GM19455 (cell line): Measurements from ENCODE around the gene HIVEP3.

ENCODE experiments used
- ATAC-seq: cut with Tn5 transposase; IDR thresholded peaks from one replicate; pipeline ENCODE4 v1.9.1; 2021; ENCODE audit not compliant: unreplicated experiment

Gene HIVEP3

DNA sequence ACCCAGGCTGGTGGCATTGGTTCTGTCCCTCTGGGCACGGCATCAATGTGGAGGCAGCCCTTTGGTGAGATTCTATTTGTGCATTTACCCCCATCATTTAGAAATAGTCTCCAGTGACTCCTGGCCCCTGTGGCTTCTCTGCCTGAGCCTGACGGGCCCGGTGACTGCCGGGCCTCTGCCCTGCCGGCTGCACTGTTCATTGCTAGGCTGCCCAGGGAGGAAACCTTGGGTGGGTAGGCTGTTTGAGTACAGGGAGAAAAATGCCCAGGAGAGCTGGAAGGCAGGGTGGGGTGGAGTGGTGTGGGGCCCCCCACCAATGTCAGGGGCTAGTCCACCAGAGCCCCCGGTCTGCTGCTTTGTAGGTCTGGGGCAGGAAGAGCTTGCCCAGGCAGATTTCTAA is 410.9 kb downstream of the HIVEP3 start:
- no peak for ATAC-seq

DNA sequence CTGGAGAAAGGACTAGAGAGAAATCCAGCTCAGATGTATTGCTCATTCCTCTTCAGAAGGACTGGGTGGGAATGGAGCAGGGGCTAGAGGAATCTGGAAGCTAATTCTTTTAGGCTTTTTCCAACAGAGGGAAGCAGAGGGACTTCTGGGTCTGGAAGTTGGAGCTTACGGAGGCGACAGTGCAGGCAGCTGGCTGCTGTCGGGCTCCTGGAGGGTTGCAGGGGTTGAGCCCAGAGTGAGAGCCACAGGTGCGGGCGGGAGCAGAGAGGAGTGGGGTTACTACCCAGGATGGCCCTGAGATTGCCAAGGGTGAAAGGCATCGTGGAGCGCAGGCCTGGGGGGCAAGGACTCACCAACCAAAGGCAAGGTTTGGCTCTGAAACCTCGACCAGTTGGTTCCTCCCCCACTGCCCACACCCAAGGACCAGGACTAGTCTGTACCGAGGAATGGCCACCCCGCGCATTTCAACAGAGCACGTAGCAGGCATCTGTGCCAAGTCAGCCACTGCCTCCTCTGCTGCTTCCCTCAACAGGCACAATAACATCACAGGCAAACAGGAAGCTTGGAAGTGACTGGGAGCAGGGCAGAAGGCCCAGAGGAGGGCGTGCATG is 411.5 kb downstream of the HIVEP3 start:
- ATAC-seq, result no peak

DNA sequence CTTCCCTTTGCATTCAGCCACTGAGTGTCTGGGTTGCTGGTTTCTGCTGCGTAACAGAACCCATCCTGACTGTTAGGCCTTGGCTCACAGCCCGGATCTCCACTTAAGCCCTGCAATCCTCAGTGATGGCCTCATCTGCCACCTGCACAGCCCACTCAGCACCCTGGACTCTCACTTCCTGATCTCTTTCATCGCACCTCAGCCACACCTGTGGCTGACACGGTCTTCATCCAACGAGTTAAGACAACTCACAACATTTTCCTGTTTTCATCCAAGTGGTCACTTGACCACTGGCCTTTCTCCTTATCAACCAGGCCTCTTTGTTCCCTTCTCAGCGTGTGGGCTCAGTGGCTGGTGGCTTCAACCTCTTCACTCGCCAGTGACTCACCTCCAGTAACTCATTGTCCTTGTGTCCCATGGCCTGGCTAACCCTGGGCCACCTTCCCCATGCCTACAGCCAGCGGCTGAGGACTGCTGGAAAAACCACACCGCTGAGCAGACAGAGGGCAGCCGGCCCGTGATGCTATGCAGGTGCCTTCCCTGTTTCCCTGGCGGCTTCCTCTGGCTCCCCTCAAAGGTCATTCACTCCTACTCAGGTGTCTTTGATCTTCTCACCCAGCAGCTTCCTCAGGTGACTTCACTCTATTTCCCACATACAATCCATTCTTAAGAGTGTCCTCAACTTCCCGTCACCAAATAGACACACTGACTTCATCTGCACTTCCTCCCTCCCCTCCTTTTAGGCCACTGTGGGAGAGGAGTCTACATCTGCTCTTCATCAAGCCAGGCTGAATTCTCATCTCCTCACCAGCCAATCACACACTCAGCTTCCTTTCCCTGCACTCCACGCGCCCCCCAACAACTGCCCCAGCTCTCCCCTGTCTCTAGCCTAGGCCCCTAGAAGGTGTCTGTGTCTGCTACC is 414.3 kb downstream of the HIVEP3 start:
- no peak for ATAC-seq

DNA sequence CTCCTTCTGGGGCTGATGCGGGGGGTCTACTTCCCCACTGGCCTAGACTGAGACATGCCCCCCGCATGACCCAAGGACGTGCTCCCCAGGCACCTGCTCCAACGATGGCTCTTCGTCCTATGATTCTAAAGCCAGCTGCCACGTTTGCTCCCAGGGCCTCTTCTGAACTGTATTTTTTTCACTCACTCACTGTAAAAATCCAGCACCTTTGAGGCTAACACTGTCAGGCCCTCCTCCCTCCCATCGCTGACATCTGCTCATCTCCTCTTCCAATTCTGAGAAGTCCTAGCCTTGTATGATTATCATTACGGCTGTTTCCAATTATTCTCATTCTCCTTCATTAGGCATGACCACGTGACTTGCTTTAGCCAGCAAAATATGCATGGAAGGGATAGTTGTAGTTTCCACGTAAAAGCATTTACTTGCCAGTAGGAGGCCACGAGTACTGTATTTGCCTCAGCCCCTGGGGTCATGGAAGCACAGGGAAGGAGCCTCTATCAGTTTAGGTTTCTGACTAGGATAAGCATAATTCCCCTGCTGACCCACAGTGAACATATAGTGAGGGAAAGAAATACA is 415.1 kb downstream of the HIVEP3 start:
- no peak for ATAC-seq

DNA sequence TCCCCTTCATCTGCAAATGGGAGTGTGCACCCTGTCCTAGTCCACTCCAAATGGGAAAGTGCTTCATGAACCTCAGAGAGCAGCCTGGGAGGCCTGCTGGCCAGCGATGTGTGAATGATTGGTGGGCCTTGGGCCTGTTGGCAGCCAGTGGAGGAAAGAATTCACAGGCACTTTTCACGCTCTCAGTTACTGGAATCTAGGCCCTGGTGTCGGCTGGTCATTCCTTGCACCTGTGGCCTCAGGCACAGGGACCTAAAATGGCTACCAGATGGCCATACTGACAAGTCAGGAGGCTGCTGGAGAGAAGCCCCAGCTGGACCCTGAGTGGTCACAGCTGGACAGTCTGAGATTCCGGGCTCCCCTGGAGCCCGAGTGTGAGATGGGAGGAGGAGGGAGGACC is 415.8 kb downstream of the HIVEP3 start:
- ATAC-seq, result no peak

DNA sequence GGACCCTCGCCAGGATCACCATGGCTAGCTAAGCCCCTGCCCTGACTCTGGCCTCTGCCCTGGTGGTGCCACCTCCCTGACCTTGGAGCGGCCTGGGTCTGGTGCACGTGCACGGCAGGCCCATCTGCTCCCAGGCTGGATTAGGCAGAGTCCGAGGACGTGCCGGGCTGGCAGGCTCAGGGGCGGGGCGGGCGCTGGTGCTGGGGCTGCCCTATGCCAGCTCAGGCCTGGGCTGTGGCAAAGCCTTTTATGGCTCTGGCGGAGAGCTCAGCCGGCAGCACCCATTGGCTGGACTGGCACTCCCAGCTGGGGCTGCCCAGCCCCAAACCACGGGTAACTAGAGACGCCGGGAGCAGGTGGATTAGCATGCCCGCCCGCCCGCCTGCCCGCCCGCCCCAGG is 417.1 kb downstream of the HIVEP3 start:
- ATAC-seq, result no peak

DNA sequence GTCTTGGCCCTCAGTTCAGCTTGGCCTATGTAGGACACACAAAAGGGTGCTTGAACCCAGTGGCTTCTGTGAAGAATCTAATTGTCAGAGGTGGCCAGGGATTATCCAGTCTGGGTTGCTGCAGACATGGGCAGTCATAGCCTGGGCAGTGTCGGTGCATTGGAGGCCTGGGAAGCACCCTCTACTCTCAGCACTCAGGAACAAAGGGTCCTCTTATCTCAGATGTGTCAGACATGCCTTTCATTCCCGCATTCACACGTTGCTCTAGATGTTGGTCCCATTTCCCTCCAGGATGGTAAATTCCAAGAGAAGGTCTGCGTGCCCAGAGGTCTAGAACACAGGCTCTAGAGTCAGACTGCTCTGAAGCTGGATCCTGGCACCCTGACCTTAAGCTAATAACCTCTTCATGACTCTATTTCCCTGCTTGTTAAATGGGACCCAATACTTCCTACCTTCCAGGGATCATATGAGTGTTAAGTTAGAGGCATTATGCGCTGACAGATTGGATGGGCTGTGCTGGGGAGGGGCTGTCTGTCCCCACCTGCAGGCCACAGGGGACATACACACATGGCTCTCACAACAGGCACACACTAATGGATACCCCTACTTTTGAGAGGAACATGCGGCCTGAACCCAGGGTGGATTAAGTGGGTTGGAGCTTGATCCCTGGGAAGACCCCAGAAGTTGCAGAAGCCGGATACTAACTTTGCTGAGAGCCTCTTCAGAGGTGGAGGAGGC is 417.8 kb downstream of the HIVEP3 start:
- no peak for ATAC-seq

DNA sequence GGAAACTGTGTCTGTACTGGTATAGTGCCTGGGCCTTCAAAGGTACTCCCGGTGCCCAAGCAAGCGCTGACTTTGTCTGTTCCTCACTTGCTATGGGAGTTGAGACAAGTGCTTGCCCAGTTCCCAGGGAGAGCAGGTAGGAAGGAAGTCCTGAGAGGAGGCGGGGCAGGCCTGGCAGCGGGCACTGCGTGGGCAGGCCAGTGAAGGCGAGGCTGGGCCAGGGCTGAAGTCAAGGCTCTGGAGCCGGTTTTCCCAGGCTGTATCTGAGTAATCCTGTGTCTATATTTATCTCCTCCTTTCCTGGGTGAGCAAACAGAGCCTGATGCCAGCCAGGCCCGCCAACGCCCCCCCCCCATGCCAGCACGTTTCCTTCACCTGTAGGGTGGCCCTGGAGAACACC is 418.3 kb downstream of the HIVEP3 start:
- ATAC-seq, result no peak

DNA sequence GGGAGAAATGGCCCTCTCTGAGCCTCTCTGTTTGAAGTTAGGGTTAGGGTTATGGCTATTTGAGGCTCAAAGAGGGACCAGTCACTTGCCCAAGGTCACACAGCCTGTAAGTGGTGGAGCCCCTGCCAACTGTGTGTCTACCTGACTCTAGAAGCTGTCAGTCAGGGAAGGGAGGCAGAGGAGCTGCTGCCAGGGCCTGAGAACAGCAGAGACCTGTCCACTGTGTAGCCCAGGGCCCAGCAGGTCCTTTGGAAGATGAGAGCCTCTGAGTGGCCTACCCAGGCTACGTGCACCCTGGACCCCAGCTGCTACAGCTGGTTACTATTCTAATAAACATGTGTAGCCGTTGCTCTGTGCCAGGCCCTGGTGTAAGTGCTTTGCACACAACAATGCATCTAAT is 419.1 kb downstream of the HIVEP3 start:
- ATAC-seq, result no peak

DNA sequence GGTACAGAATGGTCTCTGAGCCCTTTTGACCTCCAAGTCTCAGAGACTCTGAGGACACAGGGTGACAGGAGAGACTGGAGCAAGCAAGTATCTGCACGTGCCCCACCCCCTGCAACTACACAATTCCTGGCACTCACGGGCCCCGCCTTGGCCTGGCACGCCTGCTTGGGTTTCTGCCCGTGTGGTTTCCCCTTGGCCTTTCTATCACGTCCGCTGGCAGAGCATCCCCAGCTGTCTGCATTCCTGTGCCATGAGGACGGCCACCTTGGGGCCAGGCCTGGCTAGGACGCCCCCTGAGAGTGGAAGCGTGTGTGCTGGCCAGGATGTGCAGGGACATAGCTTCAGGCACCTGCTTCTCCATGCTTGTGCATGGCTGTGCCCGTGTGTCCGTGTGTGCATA is 419.9 kb downstream of the HIVEP3 start:
- ATAC-seq, result no peak

DNA sequence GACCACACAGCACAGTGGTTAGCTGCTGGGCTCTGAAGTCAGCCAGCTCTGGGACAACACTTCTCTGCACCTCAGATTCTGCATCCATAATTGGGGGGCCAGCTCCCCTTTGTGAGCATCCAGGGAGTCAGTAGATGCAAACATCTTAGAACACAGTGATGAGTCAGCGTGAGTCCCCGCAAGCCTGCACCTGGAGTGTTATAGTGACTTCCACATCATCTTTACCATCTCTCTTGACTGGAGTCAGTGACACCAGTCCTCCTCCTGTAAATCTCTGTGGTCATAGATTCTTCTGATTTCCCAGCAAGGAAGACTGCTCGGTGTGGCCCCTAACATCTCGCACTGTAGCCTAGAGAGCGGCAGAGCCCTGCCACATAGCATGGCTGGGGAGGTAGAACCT is 420.3 kb downstream of the HIVEP3 start:
- ATAC-seq, result no peak

DNA sequence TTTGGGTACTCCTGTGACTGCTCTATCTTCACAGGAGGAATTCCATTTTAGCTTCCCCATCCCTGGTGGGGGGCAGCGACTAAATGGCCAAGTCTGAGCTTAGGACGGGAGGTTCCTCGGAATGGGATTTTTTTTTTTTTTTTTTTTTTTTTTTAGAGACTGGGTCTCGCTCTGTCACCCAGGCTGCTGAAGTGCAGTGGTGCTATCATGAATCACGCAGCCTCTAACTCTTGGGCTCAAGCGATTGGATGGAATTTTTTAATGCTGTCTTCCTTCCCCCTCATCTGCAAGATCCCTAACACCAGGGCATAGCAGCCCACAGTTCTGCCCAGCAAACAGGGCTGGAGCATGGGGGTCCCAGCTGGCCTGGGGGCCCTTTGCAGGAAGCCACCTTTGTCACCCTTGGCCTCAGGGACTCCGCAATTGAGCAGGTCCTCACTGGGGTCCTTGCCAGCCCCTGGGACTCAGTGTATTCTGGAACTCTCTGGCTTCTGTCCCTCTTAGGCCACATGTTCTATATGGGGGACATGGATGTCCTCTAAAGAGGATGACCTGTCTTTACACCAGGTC is 421.2 kb downstream of the HIVEP3 start:
- ATAC-seq, result no peak

DNA sequence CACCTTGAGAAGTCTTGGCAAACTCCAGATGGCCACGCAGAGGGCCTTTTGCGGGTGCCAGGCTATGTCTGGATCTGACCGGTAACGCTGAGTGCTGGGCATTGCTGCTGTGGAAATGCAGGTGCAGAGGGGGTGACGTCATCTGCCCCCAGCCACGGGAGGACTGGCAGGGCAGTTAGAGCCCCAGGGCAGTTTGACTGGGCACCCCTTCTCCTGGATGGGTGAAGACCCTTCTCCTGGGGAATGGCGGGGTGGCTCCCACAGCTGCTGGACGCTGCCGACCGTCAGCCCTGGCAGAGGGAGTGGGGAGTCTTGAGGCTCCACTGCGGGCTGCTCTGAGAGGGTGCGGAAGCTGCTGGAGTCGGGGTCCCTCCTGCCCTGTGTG is 421.7 kb downstream of the HIVEP3 start:
- ATAC-seq, result no peak

DNA sequence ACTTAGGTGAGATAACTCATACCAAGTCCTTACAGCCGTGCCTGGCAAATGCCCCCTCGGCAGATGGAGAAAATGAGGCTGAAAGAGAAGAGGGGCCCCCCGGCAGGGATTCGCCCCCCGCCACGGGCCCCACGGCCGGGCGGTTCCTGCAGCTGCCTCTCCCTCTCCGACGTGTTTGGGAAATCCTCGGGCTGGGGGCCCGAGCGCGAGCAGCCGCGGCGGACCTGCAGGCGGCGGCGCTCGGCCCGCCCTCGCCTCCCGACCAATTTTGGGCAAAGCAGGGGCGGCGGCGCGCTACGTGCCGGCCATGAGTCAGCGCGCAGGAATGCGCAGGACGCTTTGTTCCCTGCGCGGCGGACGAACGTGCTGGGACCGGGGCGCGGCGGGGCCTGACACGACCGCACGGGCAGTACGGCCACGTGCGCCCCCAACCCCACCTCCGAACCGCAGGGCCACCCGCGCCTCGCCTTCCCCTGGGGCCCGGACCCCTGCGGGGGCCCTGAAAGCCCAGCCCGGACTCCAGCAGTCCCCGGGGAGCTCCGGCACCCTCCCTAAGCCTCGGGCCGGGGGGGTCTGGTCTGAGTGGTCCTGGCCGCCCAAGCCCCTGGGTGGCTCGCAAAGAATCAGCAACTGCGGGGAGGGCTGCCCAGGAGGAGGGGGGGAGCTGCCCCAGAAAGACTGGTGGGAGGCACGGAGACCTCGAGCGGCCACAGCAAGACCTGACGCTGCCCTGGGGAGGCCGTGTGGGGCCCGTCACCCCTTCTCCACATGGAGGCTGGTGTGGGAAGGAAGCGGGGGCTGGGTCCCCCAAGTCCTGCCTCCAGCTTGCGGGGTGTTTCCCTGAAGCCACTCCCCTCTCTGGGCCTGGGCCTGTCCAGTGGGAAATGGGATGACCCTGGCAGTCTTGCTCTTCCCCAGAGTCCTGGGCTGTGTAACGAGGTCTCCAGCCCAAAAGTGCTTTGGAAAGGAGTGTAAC is 422.4 kb downstream of the HIVEP3 start:
- no peak for ATAC-seq

DNA sequence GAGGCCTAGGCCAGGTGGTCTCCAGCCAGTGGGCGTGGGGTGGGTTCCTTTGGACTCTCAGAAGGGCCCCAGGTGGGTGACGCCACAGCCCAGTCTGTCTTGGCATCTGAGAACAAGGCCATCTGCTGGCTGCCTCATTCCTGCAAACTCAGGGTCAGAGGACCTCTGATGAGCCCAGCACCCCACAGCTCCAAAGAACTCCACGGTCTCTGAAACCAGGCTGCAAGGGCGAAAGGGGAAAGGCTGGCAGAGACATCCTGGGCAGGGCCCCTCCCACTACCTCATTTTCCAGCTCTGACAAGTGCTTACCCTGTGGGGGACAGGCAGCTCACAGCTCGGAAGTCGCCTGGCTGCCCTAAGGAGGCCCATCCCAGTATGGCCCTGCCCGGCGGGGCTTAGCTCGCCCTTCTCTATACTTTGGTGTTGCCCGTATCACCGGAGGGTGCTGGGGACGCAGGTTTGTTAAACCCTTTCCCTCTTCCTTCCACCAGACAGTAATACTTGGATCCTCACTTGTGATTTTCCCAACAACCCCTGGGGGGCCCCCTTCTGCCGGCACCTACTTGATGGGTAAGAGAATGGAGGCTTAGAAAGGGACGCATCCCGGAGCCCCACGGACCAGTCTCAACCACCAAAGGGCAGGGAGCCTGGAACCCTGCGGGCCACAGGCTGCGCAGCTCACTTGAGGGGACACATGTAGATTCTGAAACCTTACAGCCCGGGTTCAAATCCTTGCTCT is 423.3 kb downstream of the HIVEP3 start:
- no peak for ATAC-seq

DNA sequence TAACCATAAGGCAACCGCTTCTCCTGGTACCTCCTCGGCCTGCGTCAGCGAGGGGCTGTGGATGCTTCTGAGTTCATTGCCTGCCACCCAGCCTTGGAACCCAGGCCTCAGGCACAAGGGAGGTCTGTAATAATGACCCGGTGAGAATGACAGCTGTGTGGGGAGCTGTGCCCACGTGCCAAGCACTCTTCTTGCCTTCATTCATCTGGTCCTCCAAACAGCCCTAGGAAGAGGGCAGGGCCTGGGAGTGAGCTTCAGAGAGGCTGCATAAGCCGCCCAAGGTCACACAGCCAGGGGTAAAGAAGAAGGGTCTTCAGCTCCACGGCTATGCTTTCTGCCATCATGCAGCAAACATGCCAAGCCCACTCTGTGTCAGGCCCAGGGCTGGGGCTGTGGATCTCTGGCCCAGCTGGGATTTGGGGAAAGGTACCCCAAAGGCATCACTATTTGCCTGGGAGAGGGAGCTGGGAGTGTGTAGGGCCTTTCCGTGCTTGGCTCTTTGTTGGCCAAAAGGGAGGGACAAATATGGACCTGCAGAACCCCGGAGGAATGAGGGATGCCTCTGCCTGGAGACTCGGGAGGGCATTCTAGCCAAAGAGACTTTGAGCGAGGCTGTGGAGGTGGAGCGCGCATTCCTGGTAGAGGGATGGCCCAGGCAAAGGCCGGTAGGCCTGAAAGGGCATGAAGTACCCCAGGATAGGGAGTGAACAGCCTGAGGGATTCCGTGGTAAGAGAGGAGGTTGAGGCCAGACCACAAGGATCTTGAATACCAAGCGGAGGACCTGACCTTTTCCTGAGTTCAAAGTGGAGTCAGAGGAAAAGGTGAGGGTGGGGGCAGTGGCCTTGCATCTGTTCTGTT is 424.1 kb downstream of the HIVEP3 start:
- no peak for ATAC-seq

DNA sequence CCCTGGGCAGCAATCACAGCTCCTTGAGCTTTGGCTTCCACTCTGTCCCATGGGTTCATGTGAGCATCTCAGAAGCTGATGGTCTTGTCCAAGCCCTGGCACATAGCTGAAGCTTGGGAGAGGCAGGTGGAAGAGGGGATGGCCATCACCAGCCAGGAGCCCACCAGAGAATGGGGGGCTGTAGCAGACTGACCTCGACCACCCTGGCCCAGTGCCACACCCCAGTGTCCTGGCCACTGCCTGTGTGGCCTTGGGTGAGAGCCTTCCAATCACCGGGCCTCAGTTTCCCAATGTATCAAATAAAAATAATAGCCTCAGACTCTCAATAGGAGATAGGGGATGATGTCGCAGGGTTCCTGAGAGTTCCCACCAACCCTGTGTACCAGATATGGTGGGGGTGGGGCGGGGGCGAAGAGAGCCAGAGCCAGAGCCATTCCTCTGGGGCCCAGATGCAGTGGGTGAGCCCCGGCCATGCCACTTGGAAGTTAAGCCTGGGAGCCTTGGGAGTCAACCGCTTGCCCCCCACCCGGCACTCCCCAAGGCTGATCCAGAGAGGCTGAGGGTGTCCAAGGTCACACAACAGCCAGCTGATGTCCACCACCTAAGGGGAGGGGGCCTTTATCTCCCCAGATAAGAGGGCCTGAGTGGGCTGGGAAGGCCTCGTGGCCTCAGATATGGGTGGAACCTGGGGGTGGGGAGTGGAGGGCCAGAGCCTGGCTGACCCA is 424.9 kb downstream of the HIVEP3 start:
- ATAC-seq, result no peak

DNA sequence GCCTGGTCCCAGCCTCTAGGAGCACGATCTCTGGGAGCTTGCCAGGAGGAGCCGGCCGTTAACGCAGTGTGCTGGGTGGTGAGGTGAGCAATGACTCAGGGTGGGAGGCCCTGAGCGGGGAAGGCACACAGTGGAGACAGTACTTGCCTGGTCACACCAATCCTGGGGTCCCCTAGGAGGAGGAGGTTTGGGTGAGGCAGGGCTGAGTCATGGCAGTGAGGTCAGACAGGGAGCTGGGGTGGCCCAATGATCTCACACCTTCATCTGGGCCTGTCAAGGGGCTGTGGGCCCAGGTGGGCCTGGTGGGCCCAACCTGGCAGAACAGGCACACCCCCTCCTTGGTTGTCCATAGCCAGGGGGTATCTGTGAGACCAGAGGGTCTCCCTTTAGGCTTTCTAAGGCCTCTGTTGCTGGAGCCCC is 425.6 kb downstream of the HIVEP3 start:
- no peak for ATAC-seq
